ENCODE data around the gene TRAPPC12. TPM values are rescaled to one million over a fixed set of nuclear protein-coding genes. Genes with fewer than 3 reads are reported as not detected.

Gene TRAPPC12
- total RNA-seq, 1 donor from 2014 or later, result 55.1 TPM

DNA sequence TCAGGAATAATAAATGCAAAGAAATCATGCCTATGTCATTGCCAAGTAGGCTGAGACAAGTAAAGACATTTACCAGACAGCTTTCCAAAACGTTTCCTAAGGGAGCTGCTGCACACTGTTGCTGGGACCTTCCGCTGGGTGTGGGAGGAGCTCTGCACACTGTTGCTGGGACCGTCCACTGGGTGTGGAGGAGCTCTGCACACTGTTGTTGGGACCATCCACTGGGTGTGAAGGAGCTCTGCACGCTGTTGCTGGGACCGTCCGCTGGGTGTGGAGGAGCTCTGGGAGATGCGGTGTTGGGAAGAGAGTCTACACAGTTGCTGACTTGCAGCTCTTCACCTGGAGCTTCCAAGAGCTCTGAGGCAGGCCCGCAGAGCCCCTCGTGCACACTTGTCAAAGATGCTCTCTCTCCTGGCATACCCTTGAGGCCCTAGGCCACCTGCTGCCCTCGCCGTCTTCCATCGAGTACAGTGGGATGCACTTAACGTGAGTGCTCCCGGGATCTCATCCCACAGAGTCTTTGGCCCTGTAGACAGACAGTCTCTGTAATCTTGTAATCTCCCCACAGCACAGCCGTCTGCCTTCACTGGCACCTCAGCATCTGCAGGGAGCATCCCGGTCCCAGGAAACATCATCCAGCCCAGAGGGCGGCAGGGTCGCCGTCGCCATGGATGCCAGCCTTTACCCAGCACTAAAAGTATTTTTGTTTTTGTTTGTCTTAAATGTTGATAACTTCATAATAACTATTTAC is 51.4 kb downstream of the TRAPPC12 start:
- no peak overlapping the region for H3K4me3 ChIP-seq (ENCODE audit: low read depth, low read length)

DNA sequence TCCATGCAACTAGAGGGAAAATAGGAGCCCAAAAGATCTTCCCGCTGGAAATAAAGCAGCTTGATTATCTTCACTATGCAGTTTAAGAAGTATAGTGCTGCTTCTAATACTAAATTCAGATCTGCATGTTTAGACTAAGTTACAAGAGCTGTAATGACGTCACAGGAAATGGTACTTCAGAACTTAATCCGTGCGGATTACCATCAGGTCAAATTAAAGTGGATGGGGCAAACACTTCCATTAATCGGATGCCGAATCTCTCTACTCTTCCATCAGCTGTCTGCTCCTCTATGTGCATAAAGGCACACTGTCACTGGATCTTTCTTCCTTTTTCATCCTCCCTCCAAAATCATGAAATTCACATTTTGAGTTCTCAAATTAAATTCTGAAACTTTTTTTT is 52.6 kb downstream of the TRAPPC12 start:
- no peak for DNase-seq (ENCODE audit: low read depth)
- TF ChIP-seq, protein P1, sequence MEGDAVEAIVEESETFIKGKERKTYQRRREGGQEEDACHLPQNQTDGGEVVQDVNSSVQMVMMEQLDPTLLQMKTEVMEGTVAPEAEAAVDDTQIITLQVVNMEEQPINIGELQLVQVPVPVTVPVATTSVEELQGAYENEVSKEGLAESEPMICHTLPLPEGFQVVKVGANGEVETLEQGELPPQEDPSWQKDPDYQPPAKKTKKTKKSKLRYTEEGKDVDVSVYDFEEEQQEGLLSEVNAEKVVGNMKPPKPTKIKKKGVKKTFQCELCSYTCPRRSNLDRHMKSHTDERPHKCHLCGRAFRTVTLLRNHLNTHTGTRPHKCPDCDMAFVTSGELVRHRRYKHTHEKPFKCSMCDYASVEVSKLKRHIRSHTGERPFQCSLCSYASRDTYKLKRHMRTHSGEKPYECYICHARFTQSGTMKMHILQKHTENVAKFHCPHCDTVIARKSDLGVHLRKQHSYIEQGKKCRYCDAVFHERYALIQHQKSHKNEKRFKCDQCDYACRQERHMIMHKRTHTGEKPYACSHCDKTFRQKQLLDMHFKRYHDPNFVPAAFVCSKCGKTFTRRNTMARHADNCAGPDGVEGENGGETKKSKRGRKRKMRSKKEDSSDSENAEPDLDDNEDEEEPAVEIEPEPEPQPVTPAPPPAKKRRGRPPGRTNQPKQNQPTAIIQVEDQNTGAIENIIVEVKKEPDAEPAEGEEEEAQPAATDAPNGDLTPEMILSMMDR (conservative IDR thresholded peaks at IDR 0.05; ENCODE audit: low read depth, low read length), result no peak
- no peak overlapping the region for H3K4me3 ChIP-seq (ENCODE audit: low read depth, low read length)

More for the DNA sequence above, 51.4 kb downstream of the TRAPPC12 start:
- TF ChIP-seq, protein P1 (conservative IDR thresholded peaks at IDR 0.05; ENCODE audit: low read depth, low read length), result no peak
- DNase-seq (ENCODE audit: low read depth), result no peak

DNA sequence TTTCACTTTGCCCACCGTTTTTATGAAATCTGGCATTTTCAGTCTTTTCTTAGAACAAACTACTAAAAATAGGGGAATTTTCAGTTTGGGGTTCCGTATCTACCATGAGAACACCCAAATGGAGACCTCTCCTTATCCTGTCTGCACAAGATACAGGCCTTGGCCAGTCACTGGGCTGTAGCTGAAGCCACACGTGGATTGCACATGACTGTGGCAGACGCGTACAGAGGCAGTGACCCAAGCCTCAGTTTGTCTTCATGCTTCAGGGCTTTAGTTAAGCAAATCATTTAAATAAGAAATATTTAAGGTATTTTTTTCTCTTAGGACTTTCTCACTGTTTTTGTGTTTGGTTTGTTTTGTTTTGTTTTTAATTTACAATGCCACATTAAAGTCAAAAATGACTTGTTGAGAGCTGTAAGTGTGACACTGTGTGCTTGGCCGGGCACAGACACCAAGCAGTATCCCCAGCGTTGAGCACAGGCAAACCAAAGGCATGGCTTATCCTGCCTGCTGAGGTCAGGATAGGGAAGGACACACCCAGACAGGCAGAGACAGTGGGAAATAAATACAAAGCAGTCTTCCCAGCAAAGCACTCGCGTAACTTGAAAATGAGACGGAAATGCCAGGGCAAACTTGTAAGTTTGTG is 53.3 kb downstream of the TRAPPC12 start:
- H3K4me3 ChIP-seq (ENCODE audit: low read depth, low read length), result no peak overlapping the region
- TF ChIP-seq, protein P1 (conservative IDR thresholded peaks at IDR 0.05; ENCODE audit: low read depth, low read length), result no peak
- no peak for DNase-seq (ENCODE audit: low read depth)

DNA sequence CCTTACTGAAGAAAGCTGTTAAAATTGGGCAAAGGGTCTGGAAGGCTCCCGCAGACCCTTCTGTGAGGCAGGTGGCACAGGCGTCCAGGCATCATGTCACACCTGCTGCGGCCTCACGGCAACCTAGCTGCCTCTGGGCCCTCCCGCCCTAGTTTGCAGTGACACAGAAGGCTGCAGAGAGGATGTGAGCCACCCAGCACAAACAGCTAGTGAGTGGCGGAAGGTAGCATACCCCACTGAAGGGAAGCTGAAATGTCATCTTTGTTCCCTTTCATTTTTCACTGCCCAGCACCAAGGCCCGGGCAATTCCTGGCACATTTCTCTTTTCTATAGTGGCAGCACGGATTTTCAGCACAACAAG is 53.8 kb downstream of the TRAPPC12 start:
- DNase-seq (ENCODE audit: low read depth), result no peak

DNA sequence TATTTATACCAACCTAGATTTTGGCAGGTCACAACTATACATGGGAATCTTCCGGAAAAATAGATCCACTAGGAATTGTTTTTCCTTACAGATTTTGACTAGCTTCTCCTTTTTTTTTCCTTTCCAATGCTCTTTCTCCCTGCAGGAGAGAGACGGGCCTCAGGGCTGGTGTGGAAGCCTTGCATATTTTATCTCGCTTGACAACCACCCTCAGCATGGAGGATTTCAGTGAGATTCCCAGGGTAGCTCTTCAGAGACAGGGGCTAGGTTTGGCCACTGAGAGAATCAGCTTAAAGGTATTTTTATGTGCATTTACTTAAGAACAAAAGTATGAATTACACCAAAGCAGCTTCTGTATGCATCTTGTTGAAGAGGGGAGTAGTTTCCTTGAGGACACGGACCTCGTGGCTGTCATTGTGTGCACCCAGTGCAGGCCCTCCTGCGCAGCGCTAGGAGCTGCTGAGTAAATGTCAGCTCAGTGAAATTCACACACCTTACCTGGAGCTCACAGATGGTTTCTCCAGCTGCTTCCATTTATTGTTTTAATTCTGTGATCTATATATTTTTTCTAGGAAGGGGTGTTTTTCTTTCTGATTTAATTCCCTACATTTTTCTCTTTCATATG is 54.4 kb downstream of the TRAPPC12 start:
- TF ChIP-seq, protein P1 (conservative IDR thresholded peaks at IDR 0.05; ENCODE audit: low read depth, low read length), result no peak
- DNase-seq (ENCODE audit: low read depth), result no peak
- H3K4me3 ChIP-seq (ENCODE audit: low read depth, low read length), result no peak overlapping the region

More for the DNA sequence above, 53.8 kb downstream of the TRAPPC12 start:
- H3K4me3 ChIP-seq (ENCODE audit: low read depth, low read length), result no peak overlapping the region
- TF ChIP-seq, protein P1 (conservative IDR thresholded peaks at IDR 0.05; ENCODE audit: low read depth, low read length), result no peak

DNA sequence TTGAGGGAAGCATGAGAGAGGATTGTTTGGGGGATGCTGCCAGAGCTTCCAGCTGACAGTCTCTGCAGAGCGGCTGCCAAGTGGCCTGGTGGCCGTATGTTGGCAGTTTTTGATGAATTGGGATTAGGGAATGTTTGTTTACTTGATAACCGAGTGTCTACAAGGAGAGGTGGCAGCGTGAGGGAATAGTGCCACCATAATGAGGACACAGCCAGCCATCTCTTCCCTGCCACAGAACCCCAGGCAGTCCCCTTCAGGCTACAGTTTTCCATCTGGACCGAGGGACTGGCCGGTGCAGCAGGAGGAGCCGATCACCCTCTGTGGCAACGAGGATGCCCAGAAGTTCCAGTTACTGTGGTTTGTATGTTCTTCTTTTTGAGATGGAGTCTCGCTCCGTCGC is 55.2 kb downstream of the TRAPPC12 start:
- no peak for DNase-seq (ENCODE audit: low read depth)
- H3K4me3 ChIP-seq (ENCODE audit: low read depth, low read length), result no peak overlapping the region
- TF ChIP-seq, protein P1 (conservative IDR thresholded peaks at IDR 0.05; ENCODE audit: low read depth, low read length), result no peak

Data from epithelial cell of proximal tubule (primary cell).